HG03378 (cell line): ENCODE results near the gene TEX14.
A peak's percentile ranks its signal among the peaks of the same experiment; 100 is the strongest.

ENCODE experiments used
- ATAC-seq: cut with Tn5 transposase; IDR thresholded peaks from one replicate; pipeline ENCODE4 v1.9.1; 2021; ENCODE audit warnings: mild to moderate bottlenecking, moderate library complexity; ENCODE audit not compliant: unreplicated experiment

Gene TEX14

GRCh38 chr17:58691701-58692238, at the start of gene TEX14:
Gene TEX14, minus strand, starts transcription at chr17:58692045. Its CDS starts 40,044 bp downstream, at chr17:58652001.
- no peak for ATAC-seq

- ATAC-seq = no peak
Measured at GRCh38 chr17:58741121-58741625, 49.3 kb upstream of the TEX14 start.

DNA sequence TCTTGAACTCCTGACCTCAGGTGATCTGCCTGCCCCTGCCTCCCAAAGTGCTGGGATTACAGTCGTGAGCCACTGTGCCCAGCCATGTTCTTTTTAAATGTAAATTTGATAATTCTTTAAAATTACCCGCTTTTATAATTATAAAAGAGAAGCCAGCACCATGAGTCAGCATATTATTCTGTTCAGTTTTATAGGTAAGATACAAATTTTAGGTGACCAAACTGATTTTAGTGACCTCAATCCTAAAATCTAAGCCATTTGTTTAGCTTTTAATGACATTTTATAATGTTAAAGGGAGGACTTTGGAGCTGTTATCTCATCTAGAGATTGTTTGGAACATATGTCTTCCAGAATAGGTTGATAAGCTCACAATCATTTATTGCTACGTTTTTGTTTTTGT, 43.0 kb upstream of the TEX14 start:
- ATAC-seq = no peak

- no peak for ATAC-seq
Measured at GRCh38 chr17:58734040-58734439, 42.2 kb upstream of the TEX14 start.

- no peak for ATAC-seq
Measured at GRCh38 chr17:58730937-58731336, 39.1 kb upstream of the TEX14 start.

GRCh38 chr17:58728798-58729197, 37.0 kb upstream of the TEX14 start:
- ATAC-seq = no peak

GRCh38 chr17:58722696-58723095, 30.9 kb upstream of the TEX14 start:
- ATAC-seq = no peak

DNA sequence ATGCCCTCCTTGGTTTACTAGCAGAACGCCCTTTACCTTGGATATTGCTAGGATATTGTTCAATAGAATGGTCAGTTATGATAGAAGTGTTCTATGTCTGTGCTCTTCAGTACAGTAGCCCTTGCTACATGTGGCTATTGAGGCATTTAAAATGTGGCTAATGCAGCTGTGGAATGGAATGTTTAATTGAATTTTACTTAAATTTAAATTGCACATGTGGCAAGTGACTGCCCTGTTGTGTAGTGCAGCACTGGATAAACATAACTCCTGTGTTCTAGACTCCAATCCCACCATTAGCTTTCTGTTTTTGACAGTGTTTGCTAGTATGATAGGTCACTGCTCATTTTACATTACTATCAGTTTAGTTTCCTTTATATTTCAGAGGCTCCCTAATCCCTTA, 30.4 kb upstream of the TEX14 start:
- ATAC-seq = no peak

DNA sequence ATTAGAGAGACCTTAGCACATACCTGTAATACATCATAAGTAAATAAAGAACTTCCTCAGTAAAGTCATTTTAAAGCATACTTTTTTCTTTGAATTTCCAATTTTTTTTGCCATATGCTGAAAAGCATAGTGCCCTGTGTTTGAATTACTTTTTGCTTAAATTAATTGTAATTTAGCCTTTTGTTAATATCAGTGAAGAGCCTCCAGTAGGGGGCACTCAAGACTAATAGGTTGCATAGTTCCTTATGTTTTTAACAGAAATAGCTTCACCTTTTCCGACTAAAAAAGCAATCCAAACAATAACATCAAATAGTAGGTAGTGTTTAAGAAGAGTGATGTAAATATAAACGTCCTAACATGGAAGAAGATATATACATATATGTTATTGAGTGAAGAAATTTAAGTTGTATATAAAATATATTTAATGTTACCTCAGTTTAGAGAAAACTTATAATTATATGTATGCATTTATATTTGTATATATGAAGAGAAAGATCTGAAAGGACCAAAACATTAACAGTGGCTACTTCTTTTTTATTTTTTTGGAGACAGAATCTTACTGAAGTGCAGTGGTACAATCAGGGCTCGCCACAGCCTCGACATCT, 19.2 kb upstream of the TEX14 start:
- no peak for ATAC-seq

DNA sequence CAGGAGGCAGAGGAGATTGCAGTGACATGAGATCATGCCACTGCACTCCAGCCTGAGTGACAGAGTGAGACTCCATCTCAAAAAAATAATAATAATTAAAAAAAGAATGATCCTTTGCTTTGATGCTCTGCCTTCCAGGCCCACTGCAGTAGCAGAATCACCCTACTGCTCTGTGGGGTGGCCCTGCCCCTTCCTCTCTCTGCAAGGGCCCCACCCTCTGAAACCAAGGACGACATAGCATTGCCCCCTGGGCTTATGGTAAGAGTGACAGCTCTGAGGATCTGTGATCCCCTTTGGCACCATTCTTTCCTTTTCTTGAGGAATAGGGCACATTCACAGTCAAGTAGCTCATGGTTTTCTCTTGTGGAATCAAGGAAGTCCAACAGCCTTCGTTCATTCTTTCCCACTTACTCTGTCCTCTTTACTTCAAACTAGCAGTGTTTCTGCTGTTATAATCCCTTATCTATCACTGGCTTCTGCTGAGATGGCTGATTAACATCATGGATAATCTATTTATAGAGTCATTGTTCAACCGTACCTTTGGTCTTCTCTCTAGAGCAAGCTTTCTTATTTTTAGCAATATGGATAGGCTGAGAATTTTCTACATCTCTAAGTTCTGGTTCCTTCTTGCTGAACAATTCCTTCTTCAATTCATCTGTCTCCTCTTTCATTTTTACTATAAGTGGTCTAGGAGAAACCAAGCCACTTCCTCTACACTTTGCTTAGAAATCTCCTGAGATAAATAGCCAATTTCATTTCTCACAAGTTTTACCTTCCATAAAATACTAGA, 14.7 kb upstream of the TEX14 start:
- no peak for ATAC-seq

GRCh38 chr17:58703916-58704286, 12.1 kb upstream of the TEX14 start:
- ATAC-seq = no peak

DNA sequence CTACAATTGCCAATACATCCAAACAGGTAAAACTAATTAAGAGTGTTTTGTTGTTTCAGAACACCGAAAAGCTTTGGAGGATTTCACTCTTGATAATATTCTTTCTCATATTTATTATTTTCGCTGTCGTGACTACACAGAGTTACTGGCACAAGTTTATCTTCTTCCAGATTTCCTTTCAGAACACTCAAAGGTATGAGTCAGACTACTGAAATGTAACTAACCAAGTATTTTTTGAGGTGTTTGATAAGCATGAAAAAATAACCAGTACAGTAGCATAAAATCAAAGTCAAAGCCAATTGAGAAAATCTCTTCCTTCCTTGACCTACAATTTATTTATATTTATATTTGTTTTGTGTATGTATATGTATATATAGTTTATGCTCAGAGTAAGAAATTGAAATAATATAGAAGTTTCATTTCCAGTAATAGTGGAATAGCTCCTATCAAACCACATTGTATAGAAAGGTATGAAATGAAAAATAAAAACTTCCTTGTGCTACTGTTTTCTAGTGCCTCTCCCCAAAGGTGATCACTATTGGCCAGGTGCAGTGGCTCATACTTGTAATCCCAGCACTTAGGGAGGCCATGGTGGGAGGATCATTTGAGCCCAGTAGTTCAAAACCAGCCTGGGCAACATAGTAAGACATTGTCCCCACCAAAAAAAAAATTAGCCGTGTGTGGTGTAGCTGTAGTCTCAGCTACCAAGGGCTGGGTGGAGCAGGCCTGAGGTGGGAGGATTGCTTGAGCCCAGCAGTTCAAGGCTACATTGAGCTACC, 11.5 kb upstream of the TEX14 start:
- no peak for ATAC-seq

GRCh38 chr17:58702708-58703107, 10.9 kb upstream of the TEX14 start:
- ATAC-seq = no peak

DNA sequence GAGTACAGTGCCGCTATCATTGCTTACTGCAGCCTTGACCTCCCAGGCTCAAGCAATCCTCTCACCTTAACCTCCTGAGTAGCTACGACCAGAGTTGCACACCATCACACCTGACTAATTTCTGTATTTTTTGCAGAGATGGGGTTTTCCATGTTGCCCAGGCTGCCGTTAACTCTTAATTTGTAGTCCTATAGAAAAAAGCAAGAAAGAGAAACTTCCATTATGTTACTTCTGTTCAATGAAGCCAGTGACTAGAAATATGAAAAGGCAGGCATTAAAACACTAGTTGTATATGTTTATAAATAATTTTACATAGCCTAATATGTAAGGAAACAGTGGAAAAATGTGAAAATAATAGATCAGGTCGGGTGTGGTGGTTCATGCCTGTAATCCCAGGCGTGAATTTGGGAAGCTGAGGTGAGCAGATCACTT, 10.2 kb upstream of the TEX14 start:
- peak; percentile 66 for ATAC-seq

DNA sequence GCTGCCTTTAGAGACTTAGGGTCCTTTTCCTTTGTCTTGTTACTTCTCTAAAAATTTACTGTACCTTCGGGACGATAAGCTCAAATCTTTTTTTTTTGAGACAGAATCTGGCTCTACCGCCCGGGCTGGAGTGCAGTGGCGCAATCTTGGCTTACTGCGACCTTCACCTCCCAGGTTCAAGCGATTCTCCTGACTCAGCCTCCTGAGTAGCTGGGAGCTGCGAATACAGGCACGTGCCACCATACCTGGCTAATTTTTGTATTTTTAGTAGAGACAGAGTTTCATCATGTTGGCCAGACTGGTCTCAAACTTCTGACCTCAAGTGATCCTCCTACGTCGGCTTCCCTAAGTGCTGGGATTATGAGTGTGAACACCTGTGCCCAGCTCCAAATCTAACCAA, 7.9 kb upstream of the TEX14 start:
- ATAC-seq = no peak

GRCh38 chr17:58694826-58695225, 3.0 kb upstream of the TEX14 start:
- no peak for ATAC-seq

DNA sequence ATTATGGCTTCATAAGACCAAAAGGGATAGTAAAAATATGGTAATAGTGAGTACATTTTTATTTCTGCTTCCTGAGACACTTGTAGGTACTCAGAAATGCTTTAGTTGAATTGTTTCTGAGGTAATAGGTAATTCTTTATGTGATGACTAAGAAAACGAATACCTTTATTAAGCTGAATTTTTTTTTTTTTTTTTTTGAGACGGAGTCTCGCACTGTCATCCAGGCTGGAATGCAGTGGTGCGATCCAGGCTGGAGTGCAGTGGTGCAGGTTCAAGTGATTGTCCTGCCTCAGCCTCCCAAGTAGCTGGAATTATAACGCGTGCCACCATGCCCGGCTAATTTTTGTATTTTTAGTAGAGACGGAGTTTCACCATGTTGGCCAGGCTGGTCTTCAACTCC, 2.5 kb upstream of the TEX14 start:
- no peak for ATAC-seq

- no peak for ATAC-seq
Measured at GRCh38 chr17:58693751-58694150, 1.9 kb upstream of the TEX14 start.

- ATAC-seq = no peak
Measured at GRCh38 chr17:58693208-58693607, 1.4 kb upstream of the TEX14 start.

DNA sequence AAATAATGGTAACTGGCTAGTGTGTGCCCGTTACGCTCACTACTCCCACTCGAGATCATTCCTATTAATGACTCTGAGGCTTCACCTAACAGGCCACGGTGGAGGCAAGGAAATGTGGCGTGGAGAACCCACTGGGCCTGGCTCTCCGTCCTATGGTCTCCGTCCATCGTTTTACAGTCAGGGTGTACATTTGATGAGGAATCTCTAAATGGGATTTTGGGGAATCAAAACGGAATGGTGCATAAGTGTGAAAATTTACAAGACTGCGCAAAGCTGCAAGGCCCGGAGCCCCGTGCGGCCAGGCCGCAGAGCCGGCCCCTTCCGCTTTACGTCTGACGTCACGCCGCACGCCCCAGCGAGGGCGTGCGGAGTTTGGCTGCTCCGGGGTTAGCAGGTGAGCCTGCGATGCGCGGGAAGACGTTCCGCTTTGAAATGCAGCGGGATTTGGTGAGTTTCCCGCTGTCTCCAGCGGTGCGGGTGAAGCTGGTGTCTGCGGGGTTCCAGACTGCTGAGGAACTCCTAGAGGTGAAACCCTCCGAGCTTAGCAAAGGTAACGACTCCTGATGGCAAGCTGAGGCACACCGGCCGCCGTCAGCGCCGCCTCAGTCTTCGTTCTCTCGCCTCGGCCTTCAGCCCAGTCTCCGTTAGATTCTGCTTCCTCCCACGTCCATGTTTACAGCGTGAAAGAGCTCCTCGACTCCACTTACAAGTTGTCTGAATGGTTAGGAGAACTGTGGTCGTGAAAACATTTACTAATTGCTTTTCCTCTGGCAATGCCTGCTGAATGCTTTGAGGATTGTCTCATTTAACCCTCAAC, 602 bp upstream of the TEX14 start, which contains the start of gene RAD51C:
Gene RAD51C, plus strand, starts transcription at position 364 of the 817 bp plus-strand sequence. Its CDS starts 42 bp downstream, at position 406.
- ATAC-seq = peak; percentile 62
